Retina (tissue), 1 donor: Measurements from ENCODE around the gene VWA5A.

Experiments used
- DNase-seq: peaks from one replicate; pipeline ENCODE4 v3.0.0-alpha.2; 2016

The VWA5A gene

GRCh38 chr11:124170801-124171586 is 55.7 kb downstream of the VWA5A start:
- DNase-seq = no peak

- DNase-seq = peak; percentile 28
These were observed 56.9 kb downstream of the VWA5A start for GRCh38 chr11:124172101-124172500.

GRCh38 chr11:124172599-124172998 is 57.3 kb downstream of the VWA5A start:
- DNase-seq = no peak

- DNase-seq = peak; percentile 55
These were observed 58.8 kb downstream of the VWA5A start for GRCh38 chr11:124174001-124174583.

GRCh38 chr11:124176925-124177715 is 61.9 kb downstream of the VWA5A start:
- no peak for DNase-seq

- DNase-seq = no peak
These were observed 64.1 kb downstream of the VWA5A start for GRCh38 chr11:124179310-124179709.

- DNase-seq = no peak
These were observed 67.8 kb downstream of the VWA5A start, which contains the start of gene OR10D3 for GRCh38 chr11:124183068-124183467. Gene OR10D3 (plus strand): TSS chr11:124183345. CDS start chr11:124185270, 1,925 bp downstream.

- no peak for DNase-seq
These were observed 75.3 kb downstream of the VWA5A start for GRCh38 chr11:124190298-124191139.

- DNase-seq = no peak
These were observed 78.2 kb downstream of the VWA5A start for GRCh38 chr11:124193221-124194010.

- no peak for DNase-seq
These were observed 79.3 kb downstream of the VWA5A start for GRCh38 chr11:124194293-124195188.

- peak; percentile 36 for DNase-seq
These were observed 80.0 kb downstream of the VWA5A start for GRCh38 chr11:124195189-124195734.
